MCF 10A (cell line): ENCODE data around the gene SBNO1. TPM values are rescaled to one million over a fixed set of nuclear protein-coding genes. Genes with fewer than 3 reads are reported as not detected.

Experiments used
- BruUV-seq: library from RNA; stranded (reverse); fragments of 400-500 nt; replicated peaks from 2 replicates; lab custom pipeline; 2021; lab: Mats Ljungman, UMichigan
- CTCF ChIA-PET: fragments of 300-600 bp; sonication (Branson Sonifier 250); formaldehyde crosslinking; extraction: SDS; loops from one replicate; lab custom pipeline; 2021; ENCODE audit warnings: antibody characterized with exemption, inconsistent platforms; lab: Yijun Ruan, JAX
- POLR2A ChIA-PET: fragments of 300-600, 350-650 bp; sonication (Branson Sonifier 250); formaldehyde crosslinking; extraction: SDS; loops from one replicate; lab custom pipeline; 2020; ENCODE audit warnings: antibody characterized with exemption, inconsistent platforms; lab: Yijun Ruan, JAX
- DNase-seq: peaks from one replicate; pipeline ENCODE4 v3.0.0-alpha.2; 2018; ENCODE audit not compliant: unreplicated experiment
- H3K27ac Mint-ChIP-seq: one replicate; pipeline ENCODE4 v1.8.0; 2022; ENCODE audit warnings: mild to moderate bottlenecking, low read depth, mixed read lengths; ENCODE audit not compliant: unreplicated experiment
- H3K27me3 Mint-ChIP-seq: one replicate; pipeline ENCODE4 v1.8.0; 2022; ENCODE audit warnings: mixed read lengths; ENCODE audit not compliant: insufficient read depth, unreplicated experiment
- H3K36me3 Mint-ChIP-seq: one replicate; pipeline ENCODE4 v1.8.0; 2022; ENCODE audit warnings: mild to moderate bottlenecking, moderate library complexity, mixed read lengths; ENCODE audit not compliant: insufficient read depth, unreplicated experiment
- H3K4me1 Mint-ChIP-seq: one replicate; pipeline ENCODE4 v1.8.0; 2022; ENCODE audit warnings: mixed read lengths; ENCODE audit not compliant: insufficient read depth, unreplicated experiment
- H3K4me3 Mint-ChIP-seq: one replicate; pipeline ENCODE4 v1.8.0; 2022; ENCODE audit warnings: mild to moderate bottlenecking, moderate library complexity, mixed read lengths; ENCODE audit not compliant: unreplicated experiment
- H3K9me3 Mint-ChIP-seq: one replicate; pipeline ENCODE4 v1.8.0; 2022; ENCODE audit warnings: mixed read lengths; ENCODE audit not compliant: unreplicated experiment
- CTCF ChIP-seq: fragments of 200-600 bp; IDR thresholded peaks from one replicate; pipeline ENCODE4 v1.8.0; 2022; ENCODE audit warnings: antibody characterized with exemption, mild to moderate bottlenecking; ENCODE audit not compliant: unreplicated experiment
- intact Hi-C: fragments of 100-400 bp; cut with micrococcal nuclease; formaldehyde crosslinking; loops from 2 replicates; pipeline ENCODE4 v1.14.1; 2022
- total RNA-seq: library from RNA; stranded (reverse); gene quantifications from 2 replicates; pipeline ENCODE4 v1.2.3, GENCODE V29; 2022

Gene SBNO1
- total RNA-seq, 1 experiment from 2014 or later: 30.3 TPM

- H3K9me3 Mint-ChIP-seq: no peaks in the 10 kb centered on the region
Measured at GRCh38 chr12:123265851-123266678, 98.6 kb downstream of the SBNO1 start.

GRCh38 chr12:123264642-123265041, 100.0 kb downstream of the SBNO1 start:
- POLR2A ChIA-PET: interaction anchor here (0.7 kb wide), 1 partner anchor 32 kb away, joined by 4 read pairs; the partner anchor contains the start of gene MPHOSPH9
- BruUV-seq: no TSS peak
- Mint-ChIP-seq H3K4me3 (no peak overlapping the region), H3K27me3 (no peaks in the 10 kb centered on the region), H3K4me1 (peaks cover 9% of the 10 kb centered on the region), H3K27ac (no peak overlapping the region), H3K9me3 (no peaks in the 10 kb centered on the region), H3K36me3 (peaks cover 50% of the 10 kb centered on the region)
- intact Hi-C loops: no loop called here
- CTCF ChIA-PET: interaction anchor here (0.7 to 1.9 kb wide), 2 partner anchors 27 to 190 kb away, joined by 4 read pairs; no protein-coding TSS in a partner anchor
- no peak for TF ChIP-seq CTCF
- DNase-seq: no peak

More at GRCh38 chr12:123265851-123266678, 98.6 kb downstream of the SBNO1 start:
- DNase-seq: no peak
- ChIA-PET POLR2A (interaction anchor here (0.6 to 1.8 kb wide), 3 partner anchors 7 to 765 kb away, joined by 3 to 7 read pairs (median 4); no protein-coding TSS in a partner anchor), CTCF (interaction anchor here (0.6 to 1.9 kb wide), 3 partner anchors 28 to 217 kb away, joined by 3 to 5 read pairs (median 4); no protein-coding TSS in a partner anchor)
- TF ChIP-seq CTCF: no peak
- no peak overlapping the region for H3K27ac Mint-ChIP-seq
- no peak overlapping the region for H3K4me3 Mint-ChIP-seq
- intact Hi-C loops: no loop called here
- peaks cover 36% of the 10 kb centered on the region for H3K36me3 Mint-ChIP-seq
- no peaks in the 10 kb centered on the region for H3K27me3 Mint-ChIP-seq
- peaks cover 11% of the 10 kb centered on the region for H3K4me1 Mint-ChIP-seq
- BruUV-seq: no TSS peak

GRCh38 chr12:123263196-123263817, 101.3 kb downstream of the SBNO1 start:
- no peak for TF ChIP-seq CTCF
- CTCF ChIA-PET: no interaction called here
- no peak overlapping the region for H3K27ac Mint-ChIP-seq
- DNase-seq: no peak
- peaks cover 62% of the 10 kb centered on the region for H3K36me3 Mint-ChIP-seq
- no peak overlapping the region for H3K4me3 Mint-ChIP-seq
- BruUV-seq: no TSS peak
- intact Hi-C loops: no loop called here
- H3K9me3 Mint-ChIP-seq: no peaks in the 10 kb centered on the region
- no peaks in the 10 kb centered on the region for H3K27me3 Mint-ChIP-seq
- POLR2A ChIA-PET: interaction anchor here (0.6 kb wide), 1 partner anchor 22 kb away, joined by 3 read pairs; no protein-coding TSS in a partner anchor
- no peaks in the 10 kb centered on the region for H3K4me1 Mint-ChIP-seq

GRCh38 chr12:123261196-123261595, 103.5 kb downstream of the SBNO1 start:
- Mint-ChIP-seq H3K27ac (no peak overlapping the region), H3K9me3 (no peaks in the 10 kb centered on the region), H3K36me3 (peaks cover 82% of the 10 kb centered on the region), H3K4me3 (no peak overlapping the region), H3K4me1 (no peaks in the 10 kb centered on the region), H3K27me3 (no peaks in the 10 kb centered on the region)
- no peak for DNase-seq
- no peak for TF ChIP-seq CTCF
- ChIA-PET CTCF (interaction anchor here (1.0 to 1.5 kb wide), 2 partner anchors 22 to 23 kb away, joined by 3 to 4 read pairs; no protein-coding TSS in a partner anchor), POLR2A (interaction anchor here (0.7 to 2.3 kb wide), 3 partner anchors 8 to 122 kb away, joined by 3 to 6 read pairs (median 3); no protein-coding TSS in a partner anchor)
- TSS peak; percentile 87 for BruUV-seq
- intact Hi-C loops: no loop called here
